Ovary (tissue), 3 donors: ENCODE measurements around the gene ATF7.

Source experiments
- EP300 ChIP-seq: sonication (generic); formaldehyde crosslinking; IDR thresholded peaks from one replicate; pipeline ENCODE4 v1.6.1; 2017; ENCODE audit warnings: antibody characterized with exemption
- POLR2A ChIP-seq: fragments of 450-650 bp; IDR thresholded peaks from one replicate; pipeline ENCODE4 v1.6.1; 2017; ENCODE audit warnings: antibody characterized with exemption, mild to moderate bottlenecking, moderate library complexity
- TF ChIP-seq, protein P1 (sequence below), 3 donors: fragments of 450-650 bp in 2 of 3; fragments of 200-600 bp in 1 of 3; IDR thresholded peaks; one replicate each; pipeline versions ENCODE4 v1.5.1 to v1.8.0; 2016 to 2022; ENCODE audit warnings: antibody characterized with exemption in 3 of 3, mild to moderate bottlenecking in 1 of 3
- donor health status: DM: no; HTN: no; CAD: no.

GRCh38 chr12:53536962-53537361 lies 89.2 kb downstream of the ATF7 start:
- TF ChIP-seq, protein P1, sequence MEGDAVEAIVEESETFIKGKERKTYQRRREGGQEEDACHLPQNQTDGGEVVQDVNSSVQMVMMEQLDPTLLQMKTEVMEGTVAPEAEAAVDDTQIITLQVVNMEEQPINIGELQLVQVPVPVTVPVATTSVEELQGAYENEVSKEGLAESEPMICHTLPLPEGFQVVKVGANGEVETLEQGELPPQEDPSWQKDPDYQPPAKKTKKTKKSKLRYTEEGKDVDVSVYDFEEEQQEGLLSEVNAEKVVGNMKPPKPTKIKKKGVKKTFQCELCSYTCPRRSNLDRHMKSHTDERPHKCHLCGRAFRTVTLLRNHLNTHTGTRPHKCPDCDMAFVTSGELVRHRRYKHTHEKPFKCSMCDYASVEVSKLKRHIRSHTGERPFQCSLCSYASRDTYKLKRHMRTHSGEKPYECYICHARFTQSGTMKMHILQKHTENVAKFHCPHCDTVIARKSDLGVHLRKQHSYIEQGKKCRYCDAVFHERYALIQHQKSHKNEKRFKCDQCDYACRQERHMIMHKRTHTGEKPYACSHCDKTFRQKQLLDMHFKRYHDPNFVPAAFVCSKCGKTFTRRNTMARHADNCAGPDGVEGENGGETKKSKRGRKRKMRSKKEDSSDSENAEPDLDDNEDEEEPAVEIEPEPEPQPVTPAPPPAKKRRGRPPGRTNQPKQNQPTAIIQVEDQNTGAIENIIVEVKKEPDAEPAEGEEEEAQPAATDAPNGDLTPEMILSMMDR (IDR thresholded peaks at IDR 0.05), result no peak
- TF ChIP-seq POLR2A (no peak), EP300 (no peak)
